Smooth muscle cell (in vitro differentiated cells): ENCODE results near the gene GCSAML. TPM values are rescaled to one million over a fixed set of nuclear protein-coding genes. Genes with fewer than 3 reads are reported as not detected.
A peak's percentile ranks its signal among the peaks of the same experiment; 100 is the strongest.

Experiments
- DNase-seq: peaks from one replicate; lab custom pipeline; 2025; ENCODE audit not compliant: unreplicated experiment; lab: John Stamatoyannopoulos, UW
- H2AFZ ChIP-seq: fragments of 200-600 bp; sonication (generic); 2 replicates; pipeline ENCODE4 v1.6.0; 2016; ENCODE audit warnings: antibody characterized with exemption, low read depth, mild to moderate bottlenecking
- H3F3A ChIP-seq: fragments of 200-600 bp; sonication (generic); 2 replicates; pipeline ENCODE4 v1.6.0; 2017; ENCODE audit warnings: antibody characterized with exemption, low read depth
- H3K27ac ChIP-seq: fragments of 200-600 bp; sonication (generic); 2 replicates; pipeline ENCODE4 v1.5.1; 2016; ENCODE audit warnings: low read depth, mild to moderate bottlenecking
- H3K27me3 ChIP-seq: fragments of 200-600 bp; sonication (generic); 2 replicates; pipeline ENCODE4 v1.6.1; 2016; ENCODE audit warnings: low read depth, mild to moderate bottlenecking
- H3K36me3 ChIP-seq: fragments of 200-600 bp; sonication (generic); 2 replicates; pipeline ENCODE4 v1.5.1; 2016; ENCODE audit warnings: low read depth
- H3K4me1 ChIP-seq: fragments of 200-600 bp; sonication (generic); 2 replicates; pipeline ENCODE4 v1.5.1; 2016; ENCODE audit warnings: low read depth
- H3K4me2 ChIP-seq: fragments of 200-600 bp; sonication (generic); 2 replicates; pipeline ENCODE4 v1.6.0; 2016; ENCODE audit warnings: mild to moderate bottlenecking
- H3K4me3 ChIP-seq: fragments of 200-600 bp; sonication (generic); 2 replicates; pipeline ENCODE4 v1.5.1; 2016; ENCODE audit warnings: mild to moderate bottlenecking
- H3K79me2 ChIP-seq: fragments of 200-600 bp; sonication (generic); 2 replicates; pipeline ENCODE4 v1.6.0; 2016; ENCODE audit warnings: low read depth, mild to moderate bottlenecking
- H3K9ac ChIP-seq: fragments of 200-600 bp; sonication (generic); 2 replicates; pipeline ENCODE4 v1.6.0; 2016; ENCODE audit warnings: low read depth
- H3K9me3 ChIP-seq: fragments of 200-600 bp; sonication (generic); replicated peaks from 2 replicates; pipeline ENCODE4 v1.5.1; 2016; ENCODE audit warnings: low read depth
- H4K20me1 ChIP-seq: fragments of 200-600 bp; sonication (generic); 2 replicates; pipeline ENCODE4 v1.6.0; 2016; ENCODE audit warnings: low read depth
- WGBS: methylation state at CpG from one replicate; pipeline ENCODE4 v1.1.7; 2016; ENCODE audit warnings: low lambda C conversion rate; 5-methylcytosine and 5-hydroxymethylcytosine counted together
- polyA plus RNA-seq: library from polyadenylated mRNA; unstranded; fragments of >200 nt; fragmentation: Nextera tagmentation; extraction: Ambion mirVana; gene quantifications from 2 replicates; pipeline ENCODE4 v1.2.1, GENCODE V29; 2016
- total RNA-seq: library from RNA; depleted of rRNA; stranded (reverse); fragments of >200 nt; gene quantifications from 2 replicates; pipeline ENCODE4 v1.2.3, GENCODE V29; 2014
- TF ChIP-seq, protein P1 (sequence below): fragments of 200-600 bp; sonication (generic); IDR thresholded peaks from 2 replicates; pipeline ENCODE4 v1.5.1; 2017; ENCODE audit warnings: borderline replicate concordance, mild to moderate bottlenecking, antibody characterized with exemption; ENCODE audit not compliant: insufficient read depth, poor library complexity, severe bottlenecking

Gene GCSAML
- total and polyA plus RNA-seq, 2 experiments from 2014 or later = not detected

DNA sequence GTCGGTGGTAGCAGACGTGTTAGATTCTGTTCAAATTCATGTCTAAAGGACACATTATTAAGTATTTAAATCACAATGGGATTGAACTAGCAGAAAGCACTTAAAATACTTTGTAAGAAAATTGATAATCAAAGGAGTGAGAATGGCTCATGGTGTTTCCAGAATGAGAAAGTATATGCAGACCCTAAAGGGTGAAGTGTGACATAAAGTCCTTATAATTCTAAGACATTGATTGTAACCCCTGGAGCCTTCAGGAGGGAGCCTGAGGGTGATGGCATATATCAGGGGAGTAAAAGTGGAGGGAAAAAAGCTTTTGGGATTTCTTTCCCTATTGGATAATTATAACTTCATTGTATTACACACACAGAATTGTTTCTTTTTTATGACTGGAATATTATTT lies 12.6 kb upstream of the GCSAML start, which contains the start of gene OR2C3:
Gene OR2C3, minus strand, starts transcription at position 101 of the 400 bp plus-strand sequence. CDS start 3,929 bp downstream, outside the sequence.
- H3K4me1 ChIP-seq = no peaks in the 10 kb centered on the region
- no peak within 1 kb of the TSS for H2AFZ ChIP-seq
- H3K9ac ChIP-seq = no peak within 1 kb of the TSS
- H3K4me3 ChIP-seq = no peak within 1 kb of the TSS
- no peaks in the 10 kb centered on the region for H3K79me2 ChIP-seq
- H4K20me1 ChIP-seq = no peaks in the 10 kb centered on the region
- no peaks in the 10 kb centered on the region for H3K36me3 ChIP-seq
- no peaks in the 10 kb centered on the region for H3K9me3 ChIP-seq
- peak within 1 kb of the TSS; percentile 28 for H3K27ac ChIP-seq
- DNase-seq = no peak
- H3K27me3 ChIP-seq = no peaks in the 10 kb centered on the region
- H3F3A ChIP-seq = no peaks in the 10 kb centered on the region
- WGBS = 91% methylated on average over 2 of the region's 2 CpGs
- TF ChIP-seq, protein P1, sequence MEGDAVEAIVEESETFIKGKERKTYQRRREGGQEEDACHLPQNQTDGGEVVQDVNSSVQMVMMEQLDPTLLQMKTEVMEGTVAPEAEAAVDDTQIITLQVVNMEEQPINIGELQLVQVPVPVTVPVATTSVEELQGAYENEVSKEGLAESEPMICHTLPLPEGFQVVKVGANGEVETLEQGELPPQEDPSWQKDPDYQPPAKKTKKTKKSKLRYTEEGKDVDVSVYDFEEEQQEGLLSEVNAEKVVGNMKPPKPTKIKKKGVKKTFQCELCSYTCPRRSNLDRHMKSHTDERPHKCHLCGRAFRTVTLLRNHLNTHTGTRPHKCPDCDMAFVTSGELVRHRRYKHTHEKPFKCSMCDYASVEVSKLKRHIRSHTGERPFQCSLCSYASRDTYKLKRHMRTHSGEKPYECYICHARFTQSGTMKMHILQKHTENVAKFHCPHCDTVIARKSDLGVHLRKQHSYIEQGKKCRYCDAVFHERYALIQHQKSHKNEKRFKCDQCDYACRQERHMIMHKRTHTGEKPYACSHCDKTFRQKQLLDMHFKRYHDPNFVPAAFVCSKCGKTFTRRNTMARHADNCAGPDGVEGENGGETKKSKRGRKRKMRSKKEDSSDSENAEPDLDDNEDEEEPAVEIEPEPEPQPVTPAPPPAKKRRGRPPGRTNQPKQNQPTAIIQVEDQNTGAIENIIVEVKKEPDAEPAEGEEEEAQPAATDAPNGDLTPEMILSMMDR = no peak
- peak within 1 kb of the TSS; percentile 5 for H3K4me2 ChIP-seq

DNA sequence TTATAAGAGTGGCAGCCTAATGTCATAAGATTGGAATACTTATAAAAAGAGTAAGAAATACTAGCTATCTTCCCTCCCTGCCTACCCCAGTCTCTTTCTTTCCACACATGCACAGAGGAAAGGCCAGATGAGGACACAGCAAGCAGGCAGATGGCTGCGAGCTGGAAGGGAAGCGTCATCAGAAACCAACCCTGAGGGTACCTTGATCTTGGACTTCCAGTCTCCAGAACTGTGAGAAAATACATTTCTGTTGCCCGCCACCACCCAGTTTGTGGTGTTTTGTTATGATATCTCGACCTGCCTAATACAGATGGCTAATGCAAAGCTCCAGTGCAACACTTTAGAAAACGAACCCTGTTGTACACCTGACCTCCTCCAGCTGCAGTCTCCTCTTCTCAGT lies 10.4 kb upstream of the GCSAML start:
- Histone ChIP-seq H4K20me1 (no peaks in the 10 kb centered on the region), H3K4me1 (no peaks in the 10 kb centered on the region), H3K4me3 (no peak overlapping the region), H3K4me2 (no peak overlapping the region), H3K79me2 (no peaks in the 10 kb centered on the region), H3K36me3 (no peaks in the 10 kb centered on the region), H2AFZ (no peak overlapping the region), H3K9ac (no peak overlapping the region), H3F3A (no peaks in the 10 kb centered on the region), H3K27me3 (no peaks in the 10 kb centered on the region), H3K27ac (no peak overlapping the region), H3K9me3 (no peaks in the 10 kb centered on the region)
- 85% methylated on average over 5 of the region's 5 CpGs for WGBS
- TF ChIP-seq, protein P1 = no peak
- DNase-seq = no peak

DNA sequence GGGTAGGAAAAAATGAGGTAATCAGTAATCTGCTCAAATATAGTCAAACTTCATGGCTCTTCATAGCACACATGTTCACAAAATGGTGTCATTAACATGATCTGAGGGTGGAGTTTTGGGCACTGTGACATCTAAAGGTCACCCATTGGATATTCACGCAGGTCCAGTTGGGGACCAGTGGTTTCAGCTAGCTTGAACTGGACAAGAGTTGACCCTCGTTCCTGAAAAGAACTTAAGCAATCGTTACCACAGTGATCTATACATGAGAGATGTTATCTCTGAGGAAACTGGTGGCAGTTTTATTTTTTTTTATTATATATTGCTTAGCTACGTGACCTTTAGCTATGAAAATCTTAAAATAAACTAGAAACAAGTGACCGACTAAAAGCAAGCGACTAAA lies 9.7 kb upstream of the GCSAML start:
- Histone ChIP-seq H3K27me3 (no peaks in the 10 kb centered on the region), H3K27ac (no peak overlapping the region), H3K36me3 (no peaks in the 10 kb centered on the region), H3K4me3 (no peak overlapping the region), H3F3A (no peaks in the 10 kb centered on the region), H3K9me3 (no peaks in the 10 kb centered on the region), H3K4me2 (no peak overlapping the region), H3K9ac (no peak overlapping the region), H3K79me2 (no peaks in the 10 kb centered on the region), H4K20me1 (no peaks in the 10 kb centered on the region), H3K4me1 (peaks cover 4% of the 10 kb centered on the region), H2AFZ (no peak overlapping the region)
- DNase-seq = no peak
- TF ChIP-seq, protein P1 = no peak
- WGBS = 93% methylated on average over 6 of the region's 6 CpGs

DNA sequence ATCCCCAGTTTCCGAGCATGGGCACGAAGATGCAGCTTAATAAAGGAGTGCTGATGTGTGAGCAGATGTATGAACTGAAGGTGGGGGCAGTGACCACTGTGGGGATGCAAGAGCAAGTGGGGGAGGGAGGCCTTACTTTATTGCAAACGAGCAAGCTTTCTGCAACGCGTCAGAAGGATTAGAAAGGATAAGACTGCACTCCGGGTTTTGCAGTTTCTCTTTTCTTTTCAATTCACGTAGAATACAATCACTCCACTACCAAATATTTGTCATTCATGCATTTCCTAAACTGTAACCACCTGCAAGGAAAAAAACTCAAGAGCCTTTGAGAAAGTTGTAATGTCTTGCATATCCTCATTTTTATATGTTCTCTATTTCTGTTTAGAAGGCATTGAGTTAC lies 8.4 kb upstream of the GCSAML start:
- H2AFZ ChIP-seq = peak overlapping the region; percentile 39
- peak overlapping the region; percentile 74 for H3K4me2 ChIP-seq
- H3K27ac ChIP-seq = no peak overlapping the region
- H3F3A ChIP-seq = no peaks in the 10 kb centered on the region
- H3K36me3 ChIP-seq = no peaks in the 10 kb centered on the region
- 18% methylated on average over 7 of the region's 7 CpGs for WGBS
- TF ChIP-seq, protein P1 = no peak
- H3K9ac ChIP-seq = no peak overlapping the region
- no peaks in the 10 kb centered on the region for H3K27me3 ChIP-seq
- no peaks in the 10 kb centered on the region for H3K9me3 ChIP-seq
- no peak for DNase-seq
- no peak overlapping the region for H3K4me3 ChIP-seq
- no peaks in the 10 kb centered on the region for H4K20me1 ChIP-seq
- no peaks in the 10 kb centered on the region for H3K79me2 ChIP-seq
- peaks cover 8% of the 10 kb centered on the region for H3K4me1 ChIP-seq
